GM21825 (cell line): ENCODE measurements around the gene ABCB10.
"Not testable (repeated sequence)": the region's sequence is repeated elsewhere in the genome, so short reads cannot be mapped to it uniquely, and the experiment has no call there.

Source experiments
- ATAC-seq: cut with Tn5 transposase; IDR thresholded peaks from one replicate; pipeline ENCODE4 v1.9.1; 2021; ENCODE audit warnings: mild to moderate bottlenecking, moderate library complexity; ENCODE audit not compliant: unreplicated experiment

Gene ABCB10

DNA sequence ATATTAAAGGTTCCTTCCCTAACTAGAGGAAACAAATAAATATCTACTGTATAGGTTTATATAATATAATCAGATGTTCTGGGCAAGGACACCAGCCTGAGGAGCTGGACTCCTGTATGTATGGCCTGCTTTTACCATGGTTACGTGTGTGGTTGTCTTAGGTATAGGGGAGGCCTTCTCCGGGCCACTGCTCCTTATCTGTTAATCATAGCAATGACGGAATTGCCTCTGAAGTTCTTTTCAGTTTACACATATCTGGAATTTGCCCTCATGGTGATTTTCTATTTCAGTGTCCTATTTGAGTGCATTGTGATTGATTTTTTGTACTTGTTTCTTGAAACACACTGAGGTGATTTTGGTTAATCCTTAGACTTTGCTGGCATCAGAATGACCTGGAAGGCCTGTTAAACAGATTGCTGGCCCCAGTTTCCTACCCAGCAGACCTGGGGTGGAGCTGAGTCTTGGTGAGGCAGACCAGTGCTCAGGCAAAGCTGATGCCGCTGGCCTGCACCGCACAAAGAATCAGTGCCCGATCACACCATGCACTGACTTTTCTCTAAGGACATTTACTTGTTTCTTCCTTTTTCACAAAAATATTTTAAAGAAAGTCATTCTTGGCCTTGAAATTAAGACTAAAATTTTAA lies 18.5 kb downstream of the ABCB10 start:
- no peak for ATAC-seq

DNA sequence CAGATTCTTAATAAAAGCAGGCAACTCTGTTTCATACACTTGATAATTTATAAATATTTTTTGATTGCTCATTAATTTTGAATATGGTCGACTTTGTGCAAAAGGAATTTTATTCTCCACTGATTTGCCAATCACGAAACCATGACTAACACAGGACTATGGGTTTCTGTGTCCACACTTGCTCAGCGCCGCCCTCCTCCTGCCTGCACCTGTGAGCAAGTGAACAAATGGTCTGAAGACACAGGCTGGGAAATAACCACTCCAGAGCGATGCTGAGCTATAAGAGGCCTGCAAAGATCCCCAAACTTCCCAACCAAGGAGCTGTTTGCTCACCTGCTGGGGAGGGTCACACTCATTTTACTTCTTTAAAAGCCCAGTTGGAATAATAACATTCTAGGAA lies 19.6 kb downstream of the ABCB10 start:
- ATAC-seq, result no peak

DNA sequence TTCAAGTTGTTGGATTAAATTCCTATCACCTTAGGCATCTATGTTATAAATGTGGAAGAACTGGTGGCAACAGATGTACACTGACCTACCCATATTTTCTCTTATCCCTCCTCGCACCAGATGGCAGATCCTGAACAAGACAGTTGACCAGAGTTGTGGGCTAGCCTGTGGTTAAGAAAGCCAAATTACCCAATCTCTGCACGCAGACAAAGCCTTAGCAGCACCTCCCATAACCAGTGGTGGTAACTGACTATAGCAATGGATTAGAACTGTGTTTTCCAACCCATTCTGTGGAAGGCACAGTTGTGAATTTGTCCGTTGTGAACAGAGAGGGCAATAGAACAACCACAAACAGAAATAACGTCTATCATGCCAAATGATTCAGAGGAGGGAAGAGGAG lies 20.6 kb downstream of the ABCB10 start:
- ATAC-seq, result no peak

GRCh38 chr1:229536982-229537381 lies 21.5 kb downstream of the ABCB10 start:
- ATAC-seq, result no peak

DNA sequence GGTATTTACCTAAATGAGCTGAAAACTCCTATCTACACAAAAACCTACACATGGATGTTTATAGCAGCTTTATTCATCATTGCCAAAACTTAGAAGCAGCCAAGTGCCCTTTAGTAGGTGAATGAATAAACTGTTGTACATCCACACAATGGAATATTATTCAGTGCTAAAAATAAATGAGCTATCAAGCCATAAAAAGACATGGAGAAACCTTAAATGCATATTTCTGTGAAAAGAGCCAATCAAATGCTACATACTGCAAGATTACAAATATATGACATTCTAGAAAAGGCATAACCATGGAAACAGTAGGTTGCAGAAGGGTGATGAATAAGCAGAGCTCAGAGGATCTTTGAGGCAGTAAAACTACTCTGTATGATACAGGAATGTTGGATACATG lies 23.3 kb downstream of the ABCB10 start:
- no peak for ATAC-seq

DNA sequence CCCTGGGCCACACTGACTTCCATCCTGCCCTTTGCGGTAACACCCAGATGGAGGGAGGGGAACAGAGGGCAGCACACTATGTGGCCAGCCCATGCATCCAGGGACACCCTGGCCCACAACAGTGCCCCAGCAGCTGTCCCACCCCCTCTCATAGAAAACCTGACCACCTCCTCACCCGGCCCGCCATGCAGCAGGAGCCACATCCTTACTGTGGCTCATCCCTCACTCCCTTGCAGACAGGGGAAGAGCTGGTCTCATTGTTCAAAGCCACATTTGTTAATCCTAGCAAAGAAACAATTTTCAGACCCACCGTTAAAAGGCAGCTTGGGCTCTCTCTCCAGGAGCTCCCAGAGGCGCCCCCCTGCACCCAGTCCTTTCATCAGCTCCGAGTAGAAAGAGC lies 27.2 kb downstream of the ABCB10 start:
- ATAC-seq, result no peak

GRCh38 chr1:229529639-229530038 lies 28.9 kb downstream of the ABCB10 start:
- no peak for ATAC-seq

GRCh38 chr1:229526695-229527094 lies 31.8 kb downstream of the ABCB10 start:
- ATAC-seq, result no peak

DNA sequence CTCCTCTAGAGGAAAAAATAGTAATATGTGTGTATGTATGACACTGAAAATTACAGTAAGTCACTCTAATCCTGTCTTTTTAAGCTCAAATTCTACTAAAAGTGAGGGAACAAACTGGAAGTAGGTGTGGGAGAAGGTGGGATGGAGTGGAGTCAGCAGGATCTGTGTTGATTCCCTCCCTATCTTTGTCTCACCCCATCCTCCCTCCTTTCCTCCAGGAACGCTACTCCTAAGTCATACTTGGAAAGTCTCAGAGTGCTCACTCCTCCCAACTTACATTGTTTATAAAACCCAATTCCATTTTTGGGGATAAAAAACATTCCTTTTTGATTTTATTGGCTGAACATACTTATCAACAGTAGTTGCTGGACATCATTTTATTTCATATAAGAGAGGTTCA lies 35.5 kb downstream of the ABCB10 start:
- ATAC-seq, result no peak

GRCh38 chr1:229514578-229515275 lies 43.8 kb downstream of the ABCB10 start:
- peak; percentile 72 for ATAC-seq

DNA sequence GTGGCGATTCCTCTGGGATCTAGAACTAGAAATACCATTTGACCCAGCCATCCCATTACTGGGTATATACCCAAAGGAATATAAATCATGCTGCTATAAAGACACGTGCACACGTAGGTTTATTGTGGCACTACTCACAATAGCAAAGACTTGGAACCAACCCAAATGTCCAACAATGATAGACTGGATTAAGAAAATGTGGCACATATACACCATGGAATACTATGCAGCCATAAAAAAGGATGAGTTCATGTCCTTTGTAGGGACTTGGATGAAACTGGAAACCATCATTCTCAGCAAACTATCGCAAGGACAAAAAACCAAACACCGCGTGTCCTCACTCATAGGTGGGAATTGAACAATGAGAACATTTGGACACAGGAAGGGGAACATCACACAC lies 46.9 kb downstream of the ABCB10 start:
- ATAC-seq, result not testable (repeated sequence)

GRCh38 chr1:229511201-229511600 lies 47.3 kb downstream of the ABCB10 start:
- ATAC-seq, result not testable (repeated sequence)

DNA sequence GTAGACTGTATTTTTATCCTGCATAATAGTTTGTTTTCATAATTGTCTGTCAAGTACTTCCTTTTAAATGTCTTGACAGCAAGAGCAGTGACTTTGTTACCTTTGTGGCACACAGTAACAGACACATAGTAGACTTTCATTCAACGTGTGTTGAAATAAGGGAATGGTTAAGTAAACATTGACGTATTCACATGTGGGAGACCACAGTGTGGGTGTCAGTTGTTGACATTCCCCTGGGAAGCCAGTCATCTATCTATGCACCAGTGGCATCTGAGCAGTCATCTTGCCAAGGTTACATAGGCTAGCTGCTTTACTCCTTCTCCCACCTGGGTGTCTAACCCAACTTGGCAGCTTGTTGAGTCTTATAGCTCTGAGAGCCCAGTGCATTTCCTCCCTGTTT lies 48.9 kb downstream of the ABCB10 start:
- no peak for ATAC-seq

DNA sequence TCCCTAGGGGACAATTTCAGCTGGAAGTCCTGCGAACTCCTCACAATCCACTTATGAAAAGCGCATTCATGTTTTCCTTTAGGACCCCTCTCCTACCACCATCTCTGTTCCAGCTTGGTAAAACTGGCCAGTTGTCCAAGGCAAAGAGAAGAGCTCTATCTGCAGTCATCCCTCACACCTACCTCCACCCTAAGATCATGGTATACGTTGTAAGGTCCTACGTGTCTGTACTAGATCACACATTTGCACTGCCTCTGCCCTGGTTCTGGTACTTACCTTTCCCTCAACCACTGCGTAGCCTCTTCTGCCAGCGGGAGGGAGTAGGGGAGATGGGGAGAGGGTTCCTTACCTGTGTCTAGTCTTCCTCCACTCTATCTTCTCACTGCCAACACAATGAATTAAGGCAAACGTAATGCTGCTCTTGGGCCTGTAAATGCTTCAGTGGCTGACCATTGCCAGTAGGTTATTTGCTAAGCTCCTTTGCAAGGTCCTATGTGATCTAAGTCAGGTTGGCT lies 49.6 kb downstream of the ABCB10 start:
- no peak for ATAC-seq

GRCh38 chr1:229507951-229508822 lies 50.3 kb downstream of the ABCB10 start, which contains the start of gene NUP133:
TSS of gene NUP133 (minus strand) at chr1:229508341. CDS start at chr1:229508249, 92 bp downstream.
- ATAC-seq, result peak; percentile 94

DNA sequence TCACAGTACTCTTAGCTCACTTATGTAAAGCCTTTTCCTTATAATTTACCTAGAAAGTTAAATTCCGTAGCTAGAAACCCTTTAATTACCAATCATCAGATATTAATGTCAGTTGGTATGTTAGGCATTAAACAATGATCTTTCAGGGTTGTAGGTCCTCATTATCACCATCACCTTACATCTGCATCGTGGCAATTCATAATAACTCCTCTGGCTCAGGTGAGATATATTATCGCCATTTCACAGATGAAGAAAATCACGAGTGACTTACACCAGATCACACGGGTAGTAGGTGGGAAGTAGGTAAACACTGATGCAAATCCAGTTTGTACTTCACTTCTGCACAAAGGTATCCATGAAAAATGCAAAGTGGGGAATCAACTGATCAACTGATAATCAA lies 51.0 kb downstream of the ABCB10 start:
- ATAC-seq, result no peak

DNA sequence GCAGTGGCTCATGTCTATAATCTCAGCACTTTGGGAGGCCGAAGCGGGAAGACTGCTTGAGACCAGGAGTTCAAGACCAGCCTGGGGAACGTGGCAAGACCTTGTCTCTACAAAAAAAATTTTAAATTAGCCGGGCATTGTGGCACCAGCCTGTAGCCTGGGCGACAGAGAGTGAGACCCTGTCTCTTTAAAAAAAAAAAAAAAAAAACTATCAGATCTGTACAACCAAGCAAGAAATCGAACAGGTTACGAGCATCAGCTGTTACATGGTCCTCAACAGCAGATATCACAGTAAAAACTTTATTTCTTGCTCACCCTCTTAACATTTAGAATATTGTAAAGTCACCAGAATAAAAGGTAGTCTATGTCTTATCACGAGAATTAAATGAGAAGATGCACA lies 51.9 kb downstream of the ABCB10 start:
- ATAC-seq, result no peak

- no peak for ATAC-seq
These were observed 62.7 kb downstream of the ABCB10 start for GRCh38 chr1:229495782-229496181.

DNA sequence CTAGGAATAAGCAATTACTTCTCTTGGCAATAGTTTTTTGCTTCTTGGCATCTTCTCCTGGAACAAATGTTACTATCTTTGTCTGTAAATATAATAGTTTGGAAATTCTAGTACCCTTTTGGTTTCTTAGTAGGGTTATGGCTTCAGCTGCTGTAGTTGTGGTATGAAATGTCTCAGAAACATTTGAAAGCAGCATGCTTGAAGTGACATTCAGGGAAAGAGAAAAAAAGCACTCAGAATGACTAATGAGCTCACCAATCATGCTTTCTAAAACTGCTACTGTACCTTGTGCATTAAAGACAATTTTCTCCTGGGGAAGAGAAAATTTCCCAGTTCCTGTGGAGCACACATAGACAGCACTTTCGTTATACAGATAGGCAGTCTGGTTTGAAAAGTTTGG lies 71.3 kb downstream of the ABCB10 start:
- no peak for ATAC-seq

- no peak for ATAC-seq
These were observed 73.2 kb downstream of the ABCB10 start for GRCh38 chr1:229485318-229485717.

GRCh38 chr1:229482511-229482910 lies 76.0 kb downstream of the ABCB10 start:
- ATAC-seq, result no peak
